Activated CD8-positive, alpha-beta memory T cell treated with anti-CD3 and anti-CD28 coated beads for 24 hours (primary cell): ENCODE results near the gene DPH5.
"Not testable (repeated sequence)": the region's sequence is repeated elsewhere in the genome, so short reads cannot be mapped to it uniquely, and the experiment has no call there.

Experiments used
- DNase-seq: peaks from one replicate; pipeline ENCODE4 v3.0.0-alpha.2; 2020

Gene DPH5

DNA sequence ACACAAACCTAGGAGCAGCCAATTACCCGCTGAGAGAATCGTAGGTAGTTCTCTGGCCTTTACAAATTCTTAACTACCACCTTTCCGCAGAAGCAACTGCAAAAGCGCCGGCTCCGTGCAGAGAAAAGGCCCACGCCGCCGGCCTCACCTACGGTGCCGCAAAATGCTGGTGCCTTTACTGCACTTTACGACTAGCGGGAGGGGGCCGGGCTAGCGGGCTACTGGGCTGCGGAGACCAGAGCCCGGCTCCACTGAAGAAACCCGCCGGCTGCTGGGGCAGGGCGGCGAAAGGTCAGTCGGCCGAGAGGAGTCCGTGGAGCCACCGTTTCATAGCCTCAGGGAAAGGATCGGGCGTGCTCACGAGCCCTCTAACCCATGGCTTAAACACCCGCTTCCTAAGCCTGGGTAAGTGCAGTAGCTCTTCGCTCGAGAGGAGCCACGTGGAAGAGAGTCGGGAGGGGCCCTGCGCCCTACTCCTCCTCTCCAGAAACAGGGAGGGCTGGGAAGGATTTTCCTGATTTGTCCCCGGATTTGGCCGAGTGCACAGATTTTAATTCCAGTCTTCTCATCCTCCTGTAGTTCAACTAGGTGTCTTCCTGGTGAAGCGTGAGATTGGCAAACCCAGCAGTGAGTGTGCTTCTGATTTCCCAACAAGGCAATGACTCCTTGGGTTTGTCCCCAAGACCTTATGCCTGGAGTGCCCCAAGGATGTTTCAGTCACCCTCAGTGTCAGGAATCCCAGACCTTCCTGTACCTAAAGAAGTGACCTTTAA lies at the start of gene DPH5:
Gene DPH5 (minus strand): TSS at position 128 of the 773 bp plus-strand sequence. CDS start 341 bp downstream, outside the sequence.
- peak; percentile 95 for DNase-seq

DNA sequence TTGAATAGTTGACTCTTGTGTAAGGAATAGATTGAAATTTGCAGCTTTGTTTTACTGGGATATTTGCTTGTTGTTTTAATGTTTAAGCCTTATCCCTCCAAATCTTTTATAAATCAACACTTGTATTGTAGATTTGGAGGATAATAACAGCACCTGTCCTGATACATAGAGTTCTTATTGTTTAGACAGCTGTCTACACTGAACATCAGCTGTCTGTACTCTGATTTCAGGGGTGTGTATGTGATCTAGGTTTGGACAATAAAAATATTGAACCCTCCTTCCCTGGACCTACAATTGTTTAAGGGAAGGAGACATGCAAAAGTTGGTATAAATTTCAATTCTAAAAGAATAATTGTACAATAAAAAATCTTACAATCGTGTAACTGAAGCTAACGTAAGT lies 48.3 kb upstream of the DPH5 start:
- DNase-seq: no peak

DNA sequence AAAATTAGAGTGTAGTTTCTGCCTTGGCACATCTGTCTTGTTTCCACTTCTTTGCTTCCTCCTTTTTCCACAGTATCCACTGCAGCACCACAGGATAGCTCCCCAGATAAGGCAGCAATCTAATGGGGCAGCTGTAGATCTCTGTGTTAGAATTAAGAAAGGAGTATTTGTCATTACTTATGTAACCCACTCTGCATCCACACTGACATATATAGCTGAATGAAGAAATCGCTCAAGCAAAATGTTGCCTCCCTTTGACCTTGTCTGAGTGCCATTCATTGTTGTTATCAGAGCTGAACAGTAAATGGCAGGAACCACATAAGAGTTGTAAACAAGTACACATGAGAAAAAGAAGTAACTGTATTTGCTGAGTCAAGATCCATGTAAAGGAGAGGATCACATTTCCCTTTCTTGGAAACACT lies 45.9 kb upstream of the DPH5 start:
- no peak for DNase-seq

GRCh38 chr1:101069158-101069557 lies 43.6 kb upstream of the DPH5 start:
- no peak for DNase-seq

DNA sequence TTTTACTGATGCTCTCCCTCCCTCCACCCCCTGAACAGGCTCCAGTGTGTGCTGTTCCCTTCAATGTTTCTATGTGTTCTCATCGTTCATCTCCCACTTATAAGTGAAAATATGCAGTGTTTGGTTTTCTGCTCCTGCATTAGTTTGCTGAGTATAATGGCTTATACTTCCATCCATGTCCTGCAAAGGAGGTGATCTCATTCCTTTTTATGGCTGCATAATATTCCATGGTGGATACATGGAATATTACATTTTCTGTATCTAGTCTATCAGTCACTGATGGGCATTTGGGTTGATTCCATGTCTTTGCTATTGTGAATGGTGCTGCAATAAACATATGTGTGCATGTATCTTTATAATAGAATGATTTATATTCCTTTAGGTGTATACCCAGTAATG lies 41.4 kb upstream of the DPH5 start:
- DNase-seq: not testable (repeated sequence)

- DNase-seq: no peak
Observed at GRCh38 chr1:101066260-101066936, 40.8 kb upstream of the DPH5 start.

- no peak for DNase-seq
Observed at GRCh38 chr1:101065575-101065974, 40.0 kb upstream of the DPH5 start.

DNA sequence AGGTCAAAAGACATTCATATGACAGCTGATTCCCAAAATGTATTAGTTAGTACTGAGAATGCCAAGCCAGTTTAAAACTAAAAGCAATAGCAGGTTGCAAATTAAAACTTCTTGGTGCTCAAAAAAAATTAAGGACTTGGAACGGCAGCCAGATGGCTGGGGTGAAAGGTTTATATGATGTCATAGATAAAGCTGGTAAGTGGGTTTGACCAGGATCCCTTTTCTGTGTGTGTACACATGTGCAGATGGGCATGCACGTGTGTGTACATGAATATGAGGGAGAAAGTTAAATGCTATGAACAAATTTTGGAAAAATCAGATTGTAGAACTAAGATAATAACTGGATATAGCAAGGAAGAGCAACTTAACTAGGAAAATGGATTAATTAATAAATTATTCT lies 39.1 kb upstream of the DPH5 start:
- DNase-seq: no peak

DNA sequence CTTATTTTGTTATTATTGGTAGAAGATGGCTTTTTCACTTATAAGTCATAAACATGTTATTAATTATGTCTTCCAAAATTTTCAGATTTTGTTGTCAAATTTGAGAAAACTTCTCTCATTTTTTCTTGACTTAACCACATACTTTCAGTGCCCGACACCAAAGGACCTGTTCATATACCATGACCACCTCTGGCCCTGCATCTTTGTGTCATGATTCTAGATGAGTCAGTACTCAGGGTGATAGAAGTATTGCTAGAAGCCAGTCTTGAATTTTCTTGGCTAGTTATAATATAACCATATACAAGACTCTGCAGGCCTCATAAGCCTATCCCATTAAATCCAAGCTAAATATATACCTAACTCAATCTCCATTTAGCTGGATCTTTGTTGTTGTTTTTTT lies 35.4 kb upstream of the DPH5 start:
- no peak for DNase-seq

DNA sequence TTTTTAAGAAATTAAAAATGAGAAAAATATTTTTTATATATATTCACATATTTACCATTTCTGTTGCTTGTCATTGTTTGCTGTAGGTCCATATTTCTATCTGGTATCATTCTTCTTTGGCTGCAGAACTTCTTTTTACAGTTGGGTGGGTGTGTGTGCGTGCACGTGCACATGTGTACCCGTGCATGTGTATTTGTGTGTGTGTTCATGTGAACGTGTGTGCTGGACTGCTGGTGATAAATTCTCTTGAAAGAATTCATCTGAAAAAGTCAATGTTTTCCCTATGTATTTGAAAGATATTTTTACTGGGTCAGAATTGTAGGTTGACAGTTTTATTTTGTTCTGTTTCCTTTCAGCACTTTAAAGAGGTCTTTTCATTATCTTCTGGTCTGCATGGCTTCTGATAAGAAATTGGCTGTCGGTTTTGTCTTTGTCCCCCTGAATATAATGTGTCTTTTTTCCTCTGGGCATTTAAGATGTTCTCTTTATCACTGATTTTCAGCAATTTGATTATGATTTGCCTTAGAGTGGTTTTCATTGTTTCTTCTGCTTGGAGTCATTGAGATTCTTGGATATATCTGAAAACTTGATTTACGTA lies 34.5 kb upstream of the DPH5 start:
- DNase-seq: no peak

- DNase-seq: no peak
Observed at GRCh38 chr1:101055623-101056022, 30.0 kb upstream of the DPH5 start.

DNA sequence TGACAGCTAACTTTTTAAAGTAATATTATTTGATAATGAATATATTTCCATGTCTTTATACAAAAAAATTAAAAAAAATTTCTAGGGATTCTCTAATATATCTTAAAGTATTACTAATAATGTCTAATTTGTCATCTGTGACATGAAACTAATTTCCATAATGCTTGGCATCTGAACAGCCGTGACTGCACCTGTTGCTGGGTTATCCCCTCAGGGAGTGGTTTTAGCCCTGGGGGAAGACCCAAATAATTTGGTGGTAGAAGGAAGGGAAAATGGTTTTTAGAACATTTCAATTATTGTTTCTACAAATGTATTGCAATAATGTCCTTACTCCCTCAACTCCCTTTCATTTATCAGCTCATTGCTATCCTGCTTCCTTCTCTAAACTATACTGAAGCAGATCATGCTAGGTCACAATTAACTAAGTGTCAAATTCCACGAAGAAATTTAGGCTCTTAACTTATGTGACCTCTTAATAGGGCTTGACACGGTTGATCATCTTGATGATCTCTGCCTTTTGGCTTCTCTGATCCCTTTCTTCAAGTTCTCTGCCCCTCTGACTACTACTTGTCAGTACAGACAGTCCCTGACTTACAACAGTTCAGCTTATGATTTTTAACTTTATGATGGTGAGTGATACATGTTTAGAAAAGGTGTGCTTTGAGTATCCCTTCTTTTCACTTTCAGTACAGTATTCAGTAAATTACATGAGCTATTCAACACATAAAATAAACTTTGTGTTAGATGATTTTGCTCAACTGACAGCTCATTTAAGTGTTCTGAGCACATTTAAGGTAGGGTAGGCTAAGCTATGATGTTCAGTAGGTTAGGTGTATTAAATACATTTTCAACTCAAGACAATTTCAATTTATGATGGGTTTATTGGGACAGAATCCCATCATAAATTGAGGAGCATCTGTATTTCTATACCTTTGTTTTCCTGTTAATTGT lies 26.4 kb upstream of the DPH5 start:
- no peak for DNase-seq

GRCh38 chr1:101050869-101051268 lies 25.3 kb upstream of the DPH5 start:
- DNase-seq: no peak

GRCh38 chr1:101044749-101045148 lies 19.2 kb upstream of the DPH5 start:
- no peak for DNase-seq

DNA sequence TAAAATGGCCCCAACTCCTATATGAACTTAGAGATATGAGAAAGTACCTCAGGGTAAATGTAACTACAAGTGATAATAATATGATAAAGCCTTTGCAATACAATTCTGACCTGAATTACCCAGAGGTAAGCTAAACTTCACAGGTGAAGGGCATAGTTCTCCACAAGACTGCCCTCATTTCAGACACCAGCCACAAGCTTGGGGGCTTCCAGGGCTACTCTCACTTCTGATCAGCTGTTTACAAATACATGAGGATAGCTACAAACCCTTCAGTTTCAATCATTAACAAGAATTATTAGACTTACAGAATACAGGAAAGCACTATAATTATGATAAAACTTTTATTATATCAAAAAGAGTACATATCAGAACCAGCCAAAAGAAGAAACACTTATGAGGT lies 18.7 kb upstream of the DPH5 start:
- no peak for DNase-seq

DNA sequence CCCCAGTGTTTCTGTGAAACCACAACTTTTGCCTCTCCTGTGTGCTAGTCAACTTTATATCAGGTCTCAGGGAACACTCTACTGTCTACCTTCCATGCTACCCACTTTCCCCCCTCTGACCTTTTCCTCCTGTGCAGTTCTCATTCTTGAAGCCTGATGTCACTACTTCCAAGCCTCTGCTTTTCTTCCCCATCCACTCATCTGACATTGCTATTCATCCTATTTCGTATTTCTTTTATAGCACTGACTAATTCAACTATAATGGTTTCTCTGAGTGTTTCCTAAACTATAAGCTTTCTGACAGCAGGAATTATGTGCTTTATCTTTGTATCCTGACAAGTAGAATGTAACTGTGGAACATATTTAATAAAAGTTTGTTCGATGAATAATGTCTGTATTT lies 18.2 kb upstream of the DPH5 start:
- no peak for DNase-seq

- DNase-seq: no peak
Observed at GRCh38 chr1:101041300-101041699, 15.7 kb upstream of the DPH5 start.

DNA sequence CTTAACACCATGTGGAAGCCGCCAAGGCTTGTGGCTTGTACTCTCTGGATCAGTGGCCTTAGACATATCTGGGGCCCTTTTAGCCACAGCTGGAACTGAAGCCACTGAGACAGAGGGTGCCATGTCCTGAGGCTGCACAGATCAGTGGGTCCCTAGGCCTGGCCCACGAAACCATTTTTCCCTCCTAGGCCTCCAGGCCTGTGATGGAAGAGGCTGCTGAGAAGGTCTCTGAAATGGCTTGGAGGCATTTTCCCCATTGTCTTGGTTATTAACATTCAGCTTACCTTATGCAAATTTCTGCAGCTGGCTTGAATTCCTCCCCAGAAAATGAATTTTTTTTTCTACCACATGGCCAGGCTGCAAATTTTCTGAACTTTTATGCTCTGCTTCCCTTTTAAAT lies 15.1 kb upstream of the DPH5 start:
- no peak for DNase-seq

DNA sequence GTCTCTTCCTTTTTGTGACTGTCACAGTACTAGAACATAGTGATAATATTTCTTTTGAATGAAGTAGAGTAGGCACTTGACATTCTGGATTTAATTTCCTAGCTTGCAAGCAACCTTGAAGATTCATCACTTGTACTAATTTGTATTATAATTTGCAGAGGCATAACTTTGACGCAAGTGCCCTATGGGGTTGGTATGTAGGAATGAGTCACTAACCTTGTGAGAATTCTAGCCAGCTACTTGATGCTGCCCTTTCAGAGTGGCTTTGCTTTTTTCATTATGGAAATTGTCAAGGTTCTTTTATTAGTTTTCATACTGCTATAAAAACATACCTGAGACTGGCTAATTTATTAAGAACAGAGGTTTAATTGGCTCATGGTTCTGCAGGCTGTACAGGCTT lies 13.7 kb upstream of the DPH5 start:
- no peak for DNase-seq

DNA sequence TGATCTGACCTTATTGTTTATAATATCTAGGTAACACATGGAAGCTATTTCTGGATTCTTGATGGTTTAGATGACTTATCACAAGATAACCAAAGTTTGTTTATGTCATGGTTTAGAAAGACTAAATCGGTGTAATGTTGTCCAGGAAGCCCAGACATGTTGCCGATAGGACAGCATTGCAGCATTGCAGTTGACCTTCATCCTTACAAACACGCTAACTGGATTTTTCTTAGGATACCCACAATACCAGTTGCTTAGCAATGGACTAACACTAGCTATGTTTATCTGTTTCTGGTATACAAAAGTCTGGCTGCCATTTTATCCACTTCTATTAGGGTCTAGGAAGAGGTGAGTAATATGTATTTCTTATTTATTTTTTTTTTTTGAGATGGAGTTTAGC lies 11.7 kb upstream of the DPH5 start:
- no peak for DNase-seq

DNA sequence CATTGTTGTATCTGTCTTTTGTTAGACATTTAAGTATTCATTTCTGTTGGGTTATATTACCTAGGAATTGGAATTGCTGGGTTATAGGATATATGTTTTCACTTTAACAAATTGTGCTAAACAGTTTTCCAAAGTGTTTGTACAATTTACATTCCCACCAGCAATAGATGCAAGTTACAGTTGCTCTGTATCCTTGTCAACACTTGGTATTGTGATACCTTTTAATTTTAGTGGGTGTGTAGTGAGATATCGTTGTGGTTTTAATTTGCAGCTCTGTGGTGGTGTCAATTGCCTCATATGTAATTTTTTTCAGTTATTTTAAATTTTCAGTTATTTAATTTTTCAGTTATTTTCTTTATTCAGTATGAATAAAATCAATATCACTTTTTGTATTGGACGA lies 7.4 kb upstream of the DPH5 start:
- no peak for DNase-seq

- DNase-seq: not testable (repeated sequence)
Observed at GRCh38 chr1:101032129-101032528, 6.5 kb upstream of the DPH5 start.

GRCh38 chr1:101030881-101031280 lies 5.3 kb upstream of the DPH5 start:
- DNase-seq: no peak
